Measurements from ENCODE around the gene FOXF1. TPM values are rescaled to one million over a fixed set of nuclear protein-coding genes. Genes with fewer than 3 reads are reported as not detected.

FOXF1 gene
- total and polyA plus RNA-seq, 9 of the 15 experiments (the other 6 are each of a cell fraction or from before 2014, with no cell fraction given): 0.04 TPM; not detected in 8

GRCh38 chr16:86507173-86508027 lies 2.9 kb upstream of the FOXF1 start:
- in situ Hi-C loops (cut with MboI) (no loop called here), intact Hi-C loops (cut with micrococcal nuclease) (no loop called here)
- no peak overlapping the region for H3K4me2 ChIP-seq (ENCODE audit: insufficient read depth, low read length)
- no peak for ATAC-seq
- 25% methylated on average over 26 of the region's 37 CpGs for WGBS (ENCODE audit: insufficient coverage, low coverage, missing lambda C conversion rate)
- H3K36me3 ChIP-seq (ENCODE audit: control insufficient read depth, insufficient read depth, low read length): no peaks in the 10 kb centered on the region
- H3K9me1 ChIP-seq (ENCODE audit: control insufficient read depth, insufficient read depth, low read length): no peaks in the 10 kb centered on the region
- ChIA-PET POLR2A (interaction anchor here (0.7 kb wide), 1 partner anchor 15 kb away, joined by 3 read pairs; no protein-coding TSS in a partner anchor), CTCF (ENCODE audit: low intra/inter-chr PET ratio) (no interaction called here)
- H3K9ac ChIP-seq (ENCODE audit: insufficient read depth in 1 of 2, low read depth in 2 of 2, low read length in 2 of 2): no peak overlapping the region
- H3K79me2 ChIP-seq (ENCODE audit: control insufficient read depth, insufficient read depth, low read length): no peaks in the 10 kb centered on the region
- no peak overlapping the region for H3K27ac ChIP-seq (ENCODE audit: extremely low read depth, low read depth, low read length)
- no peak for DNase-seq (ENCODE audit: extremely low read depth in 1 of 4, low spot score in 3 of 4)
- 0 out of 2 replicates have a peak, but pooled peaks cover 6% of the 10 kb centered on the region for H4K20me1 ChIP-seq (replicated peaks; ENCODE audit: control insufficient read depth, insufficient read depth, low read length)
- H3K4me3 ChIP-seq: no peak overlapping the region
- no TSS peak for BruUV-seq (replicated peaks)
- H2AFZ ChIP-seq (ENCODE audit: low read depth, low read length): no peak overlapping the region
- peaks cover 0 to 11% of the 10 kb centered on the region in 2 experiments; a peak in 2 of 5 replicates for H3K4me1 ChIP-seq (replicated peaks in 1 of 2; ENCODE audit: control insufficient read depth in 2 of 2, insufficient read depth in 2 of 2, low read length in 2 of 2)
- peaks cover 34 to 56% of the 10 kb centered on the region in 2 experiments for H3K27me3 ChIP-seq (ENCODE audit: control insufficient read depth in 2 of 2, insufficient read depth in 2 of 2, low read length in 2 of 2)
- FAIRE-seq: no peak
- no peaks in the 10 kb centered on the region for H3K9me3 ChIP-seq (replicated peaks; ENCODE audit: control insufficient read depth, insufficient read depth, low read depth, low read length)
- TF ChIP-seq ESRRA (IDR thresholded peaks at IDR 0.05; ENCODE audit: borderline replicate concordance, low read depth): no peak
- TF ChIP-seq ZNF274 (IDR thresholded peaks at IDR 0.05; ENCODE audit: borderline replicate concordance, low read depth, low read length): no peak
- TF ChIP-seq SRSF3 (IDR thresholded peaks at IDR 0.05; ENCODE audit: insufficient read depth, low read length): no peak
- no peak for TF ChIP-seq E2F5 (CRISPR knock-in tag; IDR thresholded peaks at IDR 0.05)
- TF ChIP-seq CBX2 (IDR thresholded peaks at IDR 0.05; ENCODE audit: insufficient read depth, low read length, poor library complexity, severe bottlenecking): no peak
- no peak for TF ChIP-seq TRIM25 (IDR thresholded peaks at IDR 0.05; ENCODE audit: borderline replicate concordance)
- no peak for TF ChIP-seq SNRNP70 (optimal IDR thresholded peaks at IDR 0.05; ENCODE audit: low read depth, low read length)
- TF ChIP-seq OTX1 (CRISPR knock-in tag; IDR thresholded peaks at IDR 0.05): no peak
- TF ChIP-seq GTF2F1 (IDR thresholded peaks at IDR 0.05; ENCODE audit: low read depth, low read length): no peak
- no peak for TF ChIP-seq ZNF717 (CRISPR knock-in tag; IDR thresholded peaks at IDR 0.05)
- TF ChIP-seq ZNF134 (CRISPR knock-in tag; conservative IDR thresholded peaks at IDR 0.05): no peak
- no peak for TF ChIP-seq FOXM1 (IDR thresholded peaks at IDR 0.05; ENCODE audit: low read depth)
- no peak for TF ChIP-seq FOXM1 (CRISPR knock-in tag; IDR thresholded peaks at IDR 0.05; ENCODE audit: low read depth)
- no peak for TF ChIP-seq KAT2B (IDR thresholded peaks at IDR 0.05; ENCODE audit: low read depth, low read length)
- TF ChIP-seq MYC (IDR thresholded peaks at IDR 0.05; ENCODE audit: low read depth, low read length): no peak
- TF ChIP-seq MYC (CRISPR knock-in tag; IDR thresholded peaks at IDR 0.05; ENCODE audit: borderline replicate concordance, low read depth): no peak
- no peak for TF ChIP-seq EP300 (IDR thresholded peaks at IDR 0.05; ENCODE audit: low read length)

All from K562 (cell line).